ENCODE measurements around the gene MSGN1. TPM values are rescaled to one million over a fixed set of nuclear protein-coding genes. Genes with fewer than 3 reads are reported as not detected.

Gene MSGN1
- total RNA-seq, 2 donors from 2014 or later = not detected

DNA sequence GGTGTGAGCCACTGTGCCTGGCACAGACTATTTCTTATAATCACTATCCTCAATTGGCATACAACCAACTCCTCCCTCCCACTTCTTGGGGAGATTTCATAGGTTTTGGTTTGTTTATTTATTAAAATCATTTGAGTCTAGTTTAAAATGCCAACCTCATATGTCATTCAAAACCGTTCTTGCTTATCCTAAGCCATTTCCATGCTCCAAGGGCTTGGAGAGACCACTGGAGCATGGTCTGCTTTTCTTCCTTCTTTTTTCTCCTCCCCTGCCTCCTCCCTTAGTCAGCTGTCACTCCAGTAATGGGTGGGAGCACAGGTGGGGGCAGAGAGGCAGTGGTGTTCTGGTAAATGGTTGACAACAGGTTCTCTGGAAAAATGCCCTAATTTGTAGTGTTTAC is 41.8 kb downstream of the MSGN1 start:
- TF ChIP-seq, protein P1, sequence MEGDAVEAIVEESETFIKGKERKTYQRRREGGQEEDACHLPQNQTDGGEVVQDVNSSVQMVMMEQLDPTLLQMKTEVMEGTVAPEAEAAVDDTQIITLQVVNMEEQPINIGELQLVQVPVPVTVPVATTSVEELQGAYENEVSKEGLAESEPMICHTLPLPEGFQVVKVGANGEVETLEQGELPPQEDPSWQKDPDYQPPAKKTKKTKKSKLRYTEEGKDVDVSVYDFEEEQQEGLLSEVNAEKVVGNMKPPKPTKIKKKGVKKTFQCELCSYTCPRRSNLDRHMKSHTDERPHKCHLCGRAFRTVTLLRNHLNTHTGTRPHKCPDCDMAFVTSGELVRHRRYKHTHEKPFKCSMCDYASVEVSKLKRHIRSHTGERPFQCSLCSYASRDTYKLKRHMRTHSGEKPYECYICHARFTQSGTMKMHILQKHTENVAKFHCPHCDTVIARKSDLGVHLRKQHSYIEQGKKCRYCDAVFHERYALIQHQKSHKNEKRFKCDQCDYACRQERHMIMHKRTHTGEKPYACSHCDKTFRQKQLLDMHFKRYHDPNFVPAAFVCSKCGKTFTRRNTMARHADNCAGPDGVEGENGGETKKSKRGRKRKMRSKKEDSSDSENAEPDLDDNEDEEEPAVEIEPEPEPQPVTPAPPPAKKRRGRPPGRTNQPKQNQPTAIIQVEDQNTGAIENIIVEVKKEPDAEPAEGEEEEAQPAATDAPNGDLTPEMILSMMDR (IDR thresholded peaks at IDR 0.05) = no peak
- Histone ChIP-seq H3K9ac (ENCODE audit: low read depth in 2 of 2, low read length in 2 of 2) (no peak overlapping the region), H3K9me3 (no peaks in the 10 kb centered on the region), H3K36me3 (no peaks in the 10 kb centered on the region), H3K27me3 (no peaks in the 10 kb centered on the region), H3K4me3 (no peak overlapping the region), H3K27ac (no peak overlapping the region), H3K4me1 (no peaks in the 10 kb centered on the region)
- intact Hi-C loops (cut with DNase I) = loop anchor here (10.0 kb wide), 2 partner anchors 257 to 517 kb away; no protein-coding TSS in a partner anchor
- DNase-seq = no peak

DNA sequence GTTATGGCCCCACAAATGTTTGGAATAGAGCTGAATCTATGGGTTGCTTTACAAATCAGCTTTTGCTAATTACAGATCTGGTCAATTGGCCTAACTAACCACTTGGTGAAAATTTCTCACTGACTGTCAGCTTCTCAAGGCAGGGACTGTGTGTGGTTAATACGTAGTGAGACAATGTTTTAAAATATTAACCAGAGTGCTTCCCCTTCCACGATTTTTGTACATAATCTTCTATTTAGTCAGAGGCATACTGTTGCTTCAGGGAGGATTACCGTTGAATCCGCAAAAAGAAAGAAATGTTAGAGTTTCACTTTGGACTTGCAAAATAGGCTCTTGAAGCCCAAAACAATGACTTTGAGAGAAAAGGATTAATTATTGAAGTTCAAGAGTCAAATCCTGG is 47.3 kb downstream of the MSGN1 start:
- H3K4me1 ChIP-seq = no peaks in the 10 kb centered on the region
- H3K27me3 ChIP-seq = no peaks in the 10 kb centered on the region
- H3K9ac ChIP-seq (ENCODE audit: low read depth in 2 of 2, low read length in 2 of 2) = no peak overlapping the region
- H3K36me3 ChIP-seq = no peaks in the 10 kb centered on the region
- H3K9me3 ChIP-seq = no peaks in the 10 kb centered on the region
- intact Hi-C loops (cut with DNase I) = no loop called here
- TF ChIP-seq, protein P1 (IDR thresholded peaks at IDR 0.05) = no peak
- no peak overlapping the region for H3K27ac ChIP-seq
- no peak overlapping the region for H3K4me3 ChIP-seq
- no peak for DNase-seq

DNA sequence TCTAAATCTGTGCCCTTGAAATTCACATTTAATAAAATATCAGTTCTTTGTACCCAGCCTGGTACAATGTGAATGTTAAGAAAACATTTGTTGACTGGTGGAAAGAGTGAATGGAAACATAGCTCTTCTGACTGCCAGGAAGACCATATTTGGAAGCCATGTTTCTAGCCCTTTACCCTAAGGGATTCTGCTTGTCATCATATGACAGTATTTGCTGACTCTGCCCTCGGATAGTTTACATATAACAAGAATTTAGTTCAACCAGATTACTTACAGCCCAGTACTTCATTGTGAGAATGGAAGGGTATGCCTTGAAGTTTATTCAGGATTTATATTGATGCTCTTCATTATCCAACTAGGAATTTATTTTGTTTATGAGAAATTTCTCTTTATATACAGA is 48.4 kb downstream of the MSGN1 start:
- Histone ChIP-seq H3K36me3 (no peaks in the 10 kb centered on the region), H3K4me1 (no peaks in the 10 kb centered on the region), H3K9me3 (no peaks in the 10 kb centered on the region), H3K4me3 (no peak overlapping the region), H3K27ac (no peak overlapping the region), H3K27me3 (no peaks in the 10 kb centered on the region), H3K9ac (ENCODE audit: low read depth in 2 of 2, low read length in 2 of 2) (no peak overlapping the region)
- intact Hi-C loops (cut with DNase I) = no loop called here
- TF ChIP-seq, protein P1 (IDR thresholded peaks at IDR 0.05) = no peak
- no peak for DNase-seq

DNA sequence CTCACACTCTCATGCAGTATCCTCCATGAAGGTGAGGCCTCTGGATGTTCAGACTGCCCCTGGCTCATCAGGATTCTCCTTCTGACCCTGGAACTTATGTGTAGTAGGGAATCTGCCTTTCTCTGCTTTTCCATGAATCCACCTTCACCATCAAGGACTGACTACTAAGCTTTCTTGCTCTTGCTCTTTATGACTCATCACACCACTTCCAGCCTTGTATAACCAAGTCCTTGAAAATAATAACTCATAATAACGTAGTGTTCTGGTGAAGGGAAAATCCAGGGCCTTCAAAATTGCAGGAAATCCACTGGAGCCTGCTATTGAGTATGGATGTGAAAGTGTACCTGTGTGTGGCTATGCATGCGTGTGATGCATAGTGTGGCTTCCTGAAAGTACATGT is 50.9 kb downstream of the MSGN1 start:
- Histone ChIP-seq H3K4me1 (no peaks in the 10 kb centered on the region), H3K9me3 (no peaks in the 10 kb centered on the region)
- intact Hi-C loops (cut with DNase I) = no loop called here

More for the DNA sequence above, 50.9 kb downstream of the MSGN1 start:
- Histone ChIP-seq H3K36me3 (no peaks in the 10 kb centered on the region), H3K4me3 (no peak overlapping the region), H3K27me3 (no peaks in the 10 kb centered on the region), H3K27ac (no peak overlapping the region), H3K9ac (ENCODE audit: low read depth in 2 of 2, low read length in 2 of 2) (no peak overlapping the region)
- TF ChIP-seq, protein P1 (IDR thresholded peaks at IDR 0.05) = no peak
- no peak for DNase-seq

Other genes starting within 250 kb of the MSGN1 start
- 10 to 100 TPM; 23.3 to 25.2 TPM for gene SMC6, start 62.6 kb upstream of the MSGN1 start, total RNA-seq
- gene GEN1, start 62.3 kb upstream of the MSGN1 start, total RNA-seq = 10 to 100 TPM; 13.1 to 30.0 TPM
- gene KCNS3, start 62.2 kb downstream of the MSGN1 start, total RNA-seq = 10 to 100 TPM; 10.7 to 17.5 TPM

All from colonic mucosa (tissue), 4 donors.